Epithelial cell of prostate (primary cell): ENCODE data around the gene COMMD9.

Experiments used
- DNase-seq: peaks from one replicate; pipeline ENCODE4 v3.0.0-alpha.2; 2011; ENCODE audit warnings: low read depth, low spot score
- H3K27ac ChIP-seq: fragments of 450-650 bp; 2 replicates; pipeline ENCODE4 v1.5.1; 2017; ENCODE audit warnings: mild to moderate bottlenecking

The COMMD9 gene

GRCh38 chr11:36300650-36301049 is 11.4 kb upstream of the COMMD9 start:
- no peak for DNase-seq
- H3K27ac ChIP-seq = no peak overlapping the region

DNA sequence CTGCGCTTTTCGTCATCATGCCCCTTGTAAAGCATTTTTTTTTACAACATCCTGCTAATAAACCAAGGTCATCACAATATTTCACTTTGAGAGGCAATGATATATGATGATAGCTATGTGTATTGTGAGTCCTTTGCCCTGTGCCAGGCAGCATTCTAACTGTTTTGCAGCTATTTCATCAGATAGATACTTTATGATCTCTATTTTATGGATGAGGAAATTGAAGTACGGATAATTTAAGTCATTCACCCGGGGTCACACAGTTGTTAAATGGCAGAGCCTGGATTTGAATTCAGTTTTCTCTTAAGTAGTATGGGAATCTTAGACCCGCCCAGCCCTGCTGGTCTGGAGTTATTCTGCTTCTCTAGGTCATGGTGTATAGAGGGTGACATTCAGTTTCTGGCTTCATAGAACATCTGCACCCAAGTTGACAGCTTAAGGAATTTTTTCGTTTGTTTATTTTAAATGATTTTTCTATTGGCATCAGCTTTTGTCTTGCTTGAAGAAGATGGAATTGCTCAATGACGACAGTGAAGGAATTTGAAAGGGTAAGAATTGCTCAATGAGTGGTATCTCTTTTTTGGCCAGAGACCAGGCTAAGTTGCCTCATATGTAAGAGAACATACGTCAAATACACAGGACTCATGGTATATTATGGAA is 7.8 kb upstream of the COMMD9 start:
- no peak for DNase-seq
- H3K27ac ChIP-seq = no peak overlapping the region

GRCh38 chr11:36295926-36296325 is 6.7 kb upstream of the COMMD9 start, which contains the start of gene PRR5L:
Gene PRR5L (plus strand): TSS chr11:36296288. CDS start chr11:36401122, 104,834 bp downstream.
- no peak within 1 kb of the TSS for H3K27ac ChIP-seq
- DNase-seq = no peak

- no peak overlapping the region for H3K27ac ChIP-seq
- no peak for DNase-seq
Measured at GRCh38 chr11:36292311-36292722, 3.1 kb upstream of the COMMD9 start.

GRCh38 chr11:36288442-36289225 is 590 bp downstream of the COMMD9 start:
- peak overlapping the region; percentile 13 for H3K27ac ChIP-seq
- no peak for DNase-seq

DNA sequence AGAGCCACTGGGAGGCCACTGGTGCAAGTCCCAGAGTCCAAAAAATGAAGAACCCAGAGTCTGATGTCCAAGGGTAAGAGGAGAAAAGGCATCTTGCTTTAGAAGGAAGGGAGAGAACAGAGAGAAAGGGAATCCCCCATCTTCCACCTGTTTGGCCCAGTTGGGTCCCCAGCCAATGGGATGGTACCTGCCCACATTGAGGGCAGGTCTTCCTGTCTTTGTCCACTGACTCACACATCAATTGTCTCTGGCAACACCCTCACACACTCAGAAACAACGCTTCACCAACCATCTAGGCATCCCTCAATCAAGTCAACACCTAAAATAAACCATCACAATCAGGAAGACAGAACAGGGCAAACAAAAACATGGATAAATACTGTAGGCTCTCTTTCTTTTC is 6.3 kb downstream of the COMMD9 start:
- DNase-seq = no peak
- no peak overlapping the region for H3K27ac ChIP-seq

GRCh38 chr11:36281850-36282249 is 7.4 kb downstream of the COMMD9 start:
- H3K27ac ChIP-seq = no peak overlapping the region

DNA sequence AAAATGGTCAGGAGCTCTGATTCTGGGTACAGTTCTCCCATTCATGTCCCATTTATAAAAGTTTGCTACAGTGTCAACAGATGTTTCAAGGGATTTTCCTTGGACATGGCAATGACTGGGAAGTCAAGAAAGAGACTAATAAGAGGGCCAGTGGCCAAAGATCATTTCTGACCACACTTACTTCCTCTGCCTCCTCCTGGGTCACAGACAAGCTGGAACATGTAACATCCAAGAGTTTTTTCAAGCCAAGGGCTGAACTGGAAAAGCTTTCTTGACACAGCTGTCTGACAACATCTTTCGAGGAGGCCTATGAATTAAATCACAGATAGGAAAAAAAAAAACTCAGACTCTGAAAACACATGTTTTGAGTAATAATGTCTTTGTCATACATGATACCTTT is 8.7 kb downstream of the COMMD9 start:
- peak overlapping the region; percentile 17 for H3K27ac ChIP-seq
- DNase-seq = no peak

More at GRCh38 chr11:36281850-36282249, 7.4 kb downstream of the COMMD9 start:
- DNase-seq = no peak

GRCh38 chr11:36278531-36279282 is 10.5 kb downstream of the COMMD9 start:
- H3K27ac ChIP-seq = no peak overlapping the region

DNA sequence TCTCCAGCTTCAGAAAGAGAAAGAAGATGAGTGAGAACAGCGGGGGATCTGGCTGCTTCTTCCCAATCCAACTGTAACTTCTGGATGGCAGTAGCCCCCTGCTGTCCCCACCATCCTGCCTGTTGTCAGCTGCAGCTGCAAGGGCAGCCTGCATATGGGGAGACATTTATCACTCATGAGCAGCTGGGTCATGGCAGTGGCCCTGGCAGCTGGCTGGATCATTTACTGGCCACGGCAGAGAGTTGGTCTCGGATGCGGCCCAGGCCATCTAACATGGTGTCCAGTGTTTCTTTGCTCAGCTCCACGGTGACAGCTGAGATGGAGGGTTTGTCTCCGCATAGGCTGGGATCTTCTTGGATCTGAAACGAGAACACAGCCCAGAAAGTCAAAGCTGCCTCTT is 14.8 kb downstream of the COMMD9 start:
- no peak overlapping the region for H3K27ac ChIP-seq
- DNase-seq = no peak

More at GRCh38 chr11:36278531-36279282, 10.5 kb downstream of the COMMD9 start:
- no peak for DNase-seq

- no peak overlapping the region for H3K27ac ChIP-seq
- DNase-seq = no peak
Measured at GRCh38 chr11:36273110-36273509, 16.1 kb downstream of the COMMD9 start.

DNA sequence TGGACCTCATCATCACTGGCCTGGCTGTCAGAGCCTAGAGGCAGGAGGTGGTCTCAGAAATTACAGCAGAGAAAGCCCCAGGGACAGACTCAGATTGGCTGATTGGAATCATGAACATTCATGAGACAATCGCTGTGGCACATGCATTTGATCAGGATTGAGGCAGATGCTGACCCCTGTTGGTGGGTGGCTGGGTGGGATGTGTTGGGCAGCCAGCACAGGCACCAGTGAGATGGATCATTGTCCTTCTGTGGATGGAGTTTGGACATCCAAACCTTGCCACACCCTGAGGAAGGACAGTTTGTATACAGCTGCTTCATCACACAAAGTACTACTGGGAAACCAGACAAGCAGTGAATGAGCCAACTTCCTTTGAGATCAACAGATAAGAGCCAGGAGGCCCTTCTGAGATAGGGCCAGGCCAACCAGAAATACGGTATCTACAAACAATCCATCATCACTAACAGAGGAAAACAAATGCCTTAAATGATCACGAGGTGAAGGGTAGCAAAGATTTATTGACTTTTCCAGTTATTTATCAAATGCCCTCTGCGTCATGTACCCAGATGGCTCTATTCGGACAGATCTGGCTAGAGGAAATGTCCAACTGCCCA is 17.3 kb downstream of the COMMD9 start:
- H3K27ac ChIP-seq = no peak overlapping the region
- no peak for DNase-seq

DNA sequence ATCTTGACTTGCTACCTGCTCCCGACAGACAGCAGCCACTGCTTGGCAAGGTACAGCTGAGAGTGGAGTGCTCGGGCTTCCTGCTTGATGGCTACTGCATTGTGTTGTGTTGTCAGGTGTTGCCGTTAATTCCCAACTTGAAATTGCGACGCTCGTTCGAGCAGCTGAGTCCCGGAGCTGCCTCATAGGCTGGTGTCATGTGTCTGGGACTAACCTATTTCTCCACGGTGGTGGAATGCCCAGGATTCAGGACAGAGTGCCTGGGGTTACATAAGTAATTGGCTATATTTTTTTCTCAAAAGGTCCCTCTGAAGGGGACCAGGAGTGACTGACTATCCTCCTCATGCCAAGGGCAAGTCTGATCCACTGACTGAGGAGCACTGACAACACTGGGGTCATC is 18.5 kb downstream of the COMMD9 start:
- DNase-seq = no peak
- no peak overlapping the region for H3K27ac ChIP-seq

DNA sequence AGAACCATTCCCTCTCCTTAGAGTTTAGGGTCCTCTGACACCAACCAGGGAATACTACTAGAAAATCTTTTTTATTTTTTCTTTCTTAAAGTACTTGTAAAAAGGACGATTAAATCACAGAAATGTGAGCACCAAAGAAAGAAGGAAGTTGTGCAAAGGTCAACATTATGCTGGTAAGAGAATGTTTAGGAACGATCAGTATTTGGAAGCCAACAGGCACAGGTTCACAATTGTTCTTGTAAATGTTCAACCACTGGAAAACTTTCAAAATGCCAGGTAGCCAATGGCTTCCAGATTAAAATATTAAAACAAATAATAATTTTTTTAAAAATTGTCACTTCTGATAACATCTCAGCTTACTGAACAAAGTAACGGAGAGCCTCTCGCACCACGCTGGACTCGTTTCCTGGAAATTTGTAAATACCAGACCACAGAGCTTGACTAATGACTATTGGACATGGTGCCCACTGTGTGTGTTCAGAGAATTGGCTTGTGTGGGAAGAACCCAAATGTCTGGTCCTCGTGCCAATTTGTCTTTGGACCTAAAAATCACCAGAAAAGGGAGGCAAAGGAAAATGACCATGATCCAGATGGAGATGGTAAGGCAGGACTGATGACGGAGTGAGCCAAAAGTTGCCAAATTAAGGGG is 20.8 kb downstream of the COMMD9 start:
- no peak for DNase-seq

DNA sequence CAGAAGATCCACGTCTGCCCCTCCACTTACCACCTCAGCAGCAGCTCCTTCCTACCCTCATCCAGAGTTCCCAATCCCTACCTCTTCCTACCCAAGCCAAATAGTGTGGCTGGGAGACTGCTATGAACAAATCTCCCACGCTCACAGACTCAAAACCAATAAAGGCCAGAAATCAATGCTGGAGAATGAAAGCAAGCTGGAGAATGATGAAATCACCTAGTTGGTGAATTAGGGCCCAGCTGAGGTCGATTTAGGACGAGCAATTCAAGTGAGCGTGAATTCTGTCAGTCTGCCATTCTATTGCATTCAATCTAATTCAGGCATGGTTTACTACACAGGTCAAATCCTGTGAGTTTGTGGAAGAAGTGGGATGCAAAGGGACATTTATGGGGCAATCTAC is 22.5 kb downstream of the COMMD9 start:
- no peak for DNase-seq
- no peak overlapping the region for H3K27ac ChIP-seq

More for the DNA sequence above, 20.8 kb downstream of the COMMD9 start:
- H3K27ac ChIP-seq = no peak overlapping the region

- H3K27ac ChIP-seq = no peak overlapping the region
- DNase-seq = no peak
Measured at GRCh38 chr11:36265793-36266628, 23.2 kb downstream of the COMMD9 start.

DNA sequence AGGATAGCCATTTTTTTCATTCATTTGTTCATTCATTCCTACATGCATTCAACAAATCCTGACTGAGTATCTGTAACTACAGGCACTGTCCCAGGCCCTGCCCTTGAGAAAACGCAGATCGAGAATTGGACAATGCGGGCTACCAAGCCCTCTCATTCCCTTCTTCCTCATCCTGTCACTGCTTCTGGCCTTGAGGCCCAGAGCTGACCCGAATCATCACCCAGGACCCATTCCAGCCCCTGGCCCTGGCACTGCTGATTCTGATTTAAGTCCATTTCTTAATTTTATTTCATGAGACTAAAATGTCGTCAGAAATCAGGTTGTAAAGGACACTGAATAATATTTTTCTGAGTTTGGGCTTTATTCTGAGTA is 24.3 kb downstream of the COMMD9 start:
- DNase-seq = no peak
- H3K27ac ChIP-seq = no peak overlapping the region

DNA sequence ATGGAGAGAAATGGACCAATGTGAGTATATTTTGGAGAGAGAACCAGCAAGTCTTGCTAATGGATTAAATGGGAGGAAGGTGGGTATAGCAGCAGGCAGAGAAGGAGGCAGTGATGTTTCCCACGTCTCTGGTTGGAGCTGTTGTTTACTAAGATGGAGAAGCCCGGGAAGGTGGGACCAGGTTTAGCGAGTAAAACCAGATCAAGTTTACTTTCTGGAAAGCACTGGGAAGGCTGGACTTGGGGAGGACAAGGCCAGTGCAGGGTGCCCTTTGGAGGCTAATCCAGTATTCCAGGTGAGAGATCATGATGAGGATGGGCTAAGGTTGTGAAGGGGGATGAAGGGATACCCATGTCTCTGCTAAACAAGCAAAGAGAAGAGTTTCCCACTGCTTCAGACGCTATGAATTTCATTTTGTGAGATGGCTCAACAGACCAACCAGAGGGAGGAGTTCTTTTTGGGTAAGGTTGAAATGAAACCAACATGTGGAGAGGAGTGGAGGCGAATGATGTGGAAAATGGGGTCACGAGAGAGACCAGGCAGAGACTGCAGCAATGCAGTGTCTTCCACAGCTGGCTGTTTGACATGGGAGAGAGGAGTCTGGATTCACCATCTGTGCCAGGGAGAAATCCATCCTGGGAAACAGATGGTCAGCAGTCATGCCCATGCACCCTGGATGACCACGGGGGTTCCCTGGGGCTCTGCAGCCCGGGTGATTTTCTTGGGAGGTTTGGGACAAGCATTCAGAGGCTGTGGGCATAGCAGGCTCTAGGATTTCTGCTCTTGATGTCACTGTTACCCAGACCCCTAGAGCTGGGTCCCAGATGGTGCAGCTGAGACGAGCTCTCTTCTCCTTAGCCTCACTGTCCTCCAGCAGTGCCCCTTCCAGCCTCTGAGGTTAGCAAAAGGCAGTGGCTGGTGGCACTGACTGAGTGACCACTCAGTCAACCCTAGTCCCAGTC is 24.9 kb downstream of the COMMD9 start:
- no peak overlapping the region for H3K27ac ChIP-seq
- no peak for DNase-seq
